H1 (cell line): ENCODE measurements around the gene MBD3L3. TPM values are rescaled to one million over a fixed set of nuclear protein-coding genes. Genes with fewer than 3 reads are reported as not detected.

Experiments used
- CTCF ChIA-PET: fragments of 300-600 bp; sonication (Branson Sonifier 250); formaldehyde crosslinking; loops from one replicate; lab custom pipeline; 2021; ENCODE audit not compliant: partially characterized antibody; lab: Charles Lee
- POLR2A ChIA-PET: fragments of 300-600 bp; sonication (Branson Sonifier 250); formaldehyde crosslinking; loops from one replicate; lab custom pipeline; 2021; ENCODE audit warnings: inconsistent platforms; ENCODE audit not compliant: partially characterized antibody; lab: Charles Lee
- DNase-seq, 2 experiments: peaks; one replicate each; pipeline versions ENCODE4 v3.0.0 to v3.0.0-alpha.2; 2010 to 2022; ENCODE audit warnings: low spot score in 2 of 2, low read depth in 1 of 2, mixed read lengths in 1 of 2
- FAIRE-seq: peaks from 2 replicates; lab custom pipeline; 2011; peaks lifted over from hg19 to GRCh38; lab: Jason Lieb, UNC
- H2AFZ ChIP-seq: 2 replicates; pipeline ENCODE4 v1.8.1; 2012; ENCODE audit warnings: low read length, inconsistent platforms
- H2AK5ac ChIP-seq: 2 replicates; pipeline ENCODE4 v1.6.1; 2013; ENCODE audit warnings: low read depth, low read length
- H2BK120ac ChIP-seq: replicated peaks from 2 replicates; pipeline ENCODE3; 2013; ENCODE audit warnings: low read depth, low read length, inconsistent platforms
- H2BK12ac ChIP-seq: 2 replicates; pipeline ENCODE4 v1.6.1; 2013; ENCODE audit warnings: low read depth, low read length
- H2BK15ac ChIP-seq: 2 replicates; pipeline ENCODE4 v1.6.1; 2013; ENCODE audit warnings: low read length
- H2BK20ac ChIP-seq: 2 replicates; pipeline ENCODE4 v1.6.1; 2013; ENCODE audit warnings: low read length
- H2BK5ac ChIP-seq: 2 replicates; pipeline ENCODE4 v1.6.1; 2013; ENCODE audit warnings: low read depth, low read length
- H3K14ac ChIP-seq: 2 replicates; pipeline ENCODE4 v1.6.1; 2013; ENCODE audit warnings: inconsistent platforms; ENCODE audit not compliant: insufficient read length
- H3K18ac ChIP-seq: 2 replicates; pipeline ENCODE4 v1.6.1; 2013; ENCODE audit warnings: low read length; ENCODE audit errors: extremely low read depth
- H3K23ac ChIP-seq: 2 replicates; pipeline ENCODE4 v1.6.1; 2013; ENCODE audit warnings: inconsistent platforms; ENCODE audit not compliant: insufficient read length
- H3K23me2 ChIP-seq: 2 replicates; pipeline ENCODE4 v1.6.1; 2013; ENCODE audit warnings: low read depth, low read length
- H3K27ac ChIP-seq: 2 replicates; pipeline ENCODE4 v1.6.1; 2011; ENCODE audit warnings: low read depth, low read length, inconsistent platforms
- H3K27me3 ChIP-seq, 4 experiments: replicated peaks in 1 of 4; 1 replicate in 1 of 4; 2 replicates in 3 of 4; pipeline versions ENCODE4 v1.6.1 to v1.8.1; 2011 to 2013; ENCODE audit warnings: low read length in 3 of 4, mild to moderate bottlenecking in 3 of 4, inconsistent platforms in 2 of 4, mixed read lengths in 2 of 4, moderate library complexity in 1 of 4; ENCODE audit not compliant: control insufficient read depth in 3 of 4, insufficient read depth in 3 of 4; ENCODE audit errors: extremely low read depth in 1 of 4
- H3K36me3 ChIP-seq, 4 experiments: 2 replicates each; pipeline versions ENCODE4 v1.6.1 to v1.8.1; 2011 to 2013; ENCODE audit warnings: mild to moderate bottlenecking in 4 of 4, low read length in 3 of 4, moderate library complexity in 2 of 4, control low read depth in 1 of 4, inconsistent platforms in 1 of 4; ENCODE audit not compliant: insufficient read depth in 4 of 4, control insufficient read depth in 2 of 4
- H3K4ac ChIP-seq: replicated peaks from 2 replicates; pipeline ENCODE3; 2013; ENCODE audit warnings: low read length, low read depth, mixed read lengths, inconsistent platforms; ENCODE audit not compliant: insufficient read length
- H3K4me1 ChIP-seq, 4 experiments: replicated peaks in 1 of 4; 1 replicate in 1 of 4; 2 replicates in 3 of 4; pipeline versions ENCODE4 v1.6.1 to v1.8.1; 2011 to 2013; ENCODE audit warnings: low read length in 3 of 4, inconsistent platforms in 2 of 4, mixed read lengths in 1 of 4; ENCODE audit not compliant: insufficient read depth in 4 of 4, control insufficient read depth in 3 of 4
- H3K4me2 ChIP-seq, 2 experiments: 2 replicates each; pipeline versions ENCODE4 v1.6.1 to v1.8.1; 2011 to 2013; ENCODE audit warnings: low read depth in 2 of 2, low read length in 2 of 2, control low read depth in 1 of 2, inconsistent platforms in 1 of 2, mild to moderate bottlenecking in 1 of 2; ENCODE audit not compliant: insufficient read depth in 1 of 2
- H3K4me3 ChIP-seq, 4 experiments: fragments of 200-600, 300-600 bp in 1 of 4; sonication (generic), shearing (Covaris generic), sonication (Bioruptor Twin) in 1 of 4; 2 replicates each; pipeline versions ENCODE4 v1.5.1 to v1.8.1; 2011 to 2016; ENCODE audit warnings: low read length in 4 of 4, low read depth in 3 of 4, control low read depth in 2 of 4, inconsistent platforms in 2 of 4, mild to moderate bottlenecking in 2 of 4, mixed read lengths in 1 of 4, moderate library complexity in 1 of 4; ENCODE audit not compliant: insufficient read depth in 2 of 4; ENCODE audit errors: extremely low read depth in 1 of 4
- H3K56ac ChIP-seq: replicated peaks from 2 replicates; pipeline ENCODE3; 2013; ENCODE audit warnings: low read depth, mild to moderate bottlenecking, mixed read lengths, low read length, inconsistent platforms; ENCODE audit not compliant: insufficient read length
- H3K79me1 ChIP-seq: 2 replicates; pipeline ENCODE4 v1.6.1; 2013; ENCODE audit warnings: low read depth, low read length, control low read depth
- H3K79me2 ChIP-seq, 2 experiments: 2 replicates each; pipeline versions ENCODE4 v1.6.1 to v1.8.1; 2012 to 2013; ENCODE audit warnings: low read length in 2 of 2, mild to moderate bottlenecking in 2 of 2, inconsistent platforms in 1 of 2; ENCODE audit not compliant: insufficient read depth in 2 of 2, control insufficient read depth in 1 of 2
- H3K9ac ChIP-seq, 4 experiments: replicated peaks in 1 of 4; 1 replicate in 1 of 4; 2 replicates in 3 of 4; pipeline versions ENCODE4 v1.6.1 to v1.8.1; 2011 to 2013; ENCODE audit warnings: low read depth in 3 of 4, low read length in 3 of 4, control low read depth in 2 of 4, mild to moderate bottlenecking in 2 of 4, moderate library complexity in 2 of 4, inconsistent platforms in 1 of 4; ENCODE audit errors: extremely low read depth in 1 of 4
- H3K9me3 ChIP-seq, 2 experiments: 2 replicates each; pipeline versions ENCODE4 v1.6.1 to v1.8.1; 2012 to 2013; ENCODE audit warnings: mild to moderate bottlenecking in 2 of 2, moderate library complexity in 2 of 2, control low read depth in 1 of 2, inconsistent platforms in 1 of 2, low read depth in 1 of 2, low read length in 1 of 2, mixed read lengths in 1 of 2; ENCODE audit not compliant: insufficient read depth in 2 of 2
- H4K20me1 ChIP-seq, 2 experiments: replicated peaks in 1 of 2; 2 replicates each; pipeline versions ENCODE3 to v1.8.1; 2011 to 2013; ENCODE audit warnings: inconsistent platforms in 2 of 2, low read length in 2 of 2, mild to moderate bottlenecking in 1 of 2; ENCODE audit not compliant: insufficient read depth in 2 of 2, control insufficient read depth in 1 of 2
- H4K5ac ChIP-seq: 2 replicates; pipeline ENCODE4 v1.6.1; 2013; ENCODE audit warnings: low read length, low read depth, mixed read lengths, inconsistent platforms; ENCODE audit not compliant: insufficient read length
- H4K8ac ChIP-seq: 2 replicates; pipeline ENCODE4 v1.8.0; 2013; ENCODE audit warnings: mild to moderate bottlenecking, moderate library complexity, low read length, inconsistent platforms; ENCODE audit not compliant: insufficient read depth; ENCODE audit errors: extremely low read depth
- H4K91ac ChIP-seq: replicated peaks from 2 replicates; pipeline ENCODE3; 2013; ENCODE audit warnings: low read length, mixed read lengths, inconsistent platforms; ENCODE audit not compliant: insufficient read length
- FOSL1 ChIP-seq: IDR thresholded peaks from 2 replicates; pipeline ENCODE4 v1.6.1; 2011; ENCODE audit warnings: mild to moderate bottlenecking, low read depth, low read length, moderate library complexity; ENCODE audit not compliant: insufficient read depth
- KDM1A ChIP-seq: fragments of 200-600, 300-600 bp; sonication (generic); IDR thresholded peaks from 2 replicates; pipeline ENCODE4 v1.7.1; 2016; ENCODE audit warnings: mild to moderate bottlenecking, low read length, borderline replicate concordance
- PHF8 ChIP-seq: fragments of 200-600 bp; sonication (generic); conservative IDR thresholded peaks from 2 replicates; pipeline ENCODE4 v1.7.1; 2012; ENCODE audit warnings: low read depth, mild to moderate bottlenecking, inconsistent platforms, low read length, moderate library complexity
- TAF7 ChIP-seq: optimal IDR thresholded peaks from 2 replicates; pipeline ENCODE3; 2011; ENCODE audit warnings: low read depth, mild to moderate bottlenecking, inconsistent platforms, low read length, moderate library complexity, borderline replicate concordance
- TCF12 ChIP-seq: IDR thresholded peaks from 2 replicates; pipeline ENCODE4 v1.6.1; 2011; ENCODE audit warnings: low read depth, mild to moderate bottlenecking, low read length
- ZNF274 ChIP-seq: IDR thresholded peaks from 2 replicates; pipeline ENCODE4 v1.7.0; 2012; ENCODE audit warnings: low read length, borderline replicate concordance; ENCODE audit errors: extremely low read depth
- WGBS, 2 experiments: shearing (Covaris generic) in 1 of 2; methylation state at CpG; one replicate each; pipeline versions ENCODE4 v1.1.6 to v1.1.7; 2013 to 2015; ENCODE audit warnings: low lambda C conversion rate in 2 of 2, mixed read lengths in 2 of 2, inconsistent platforms in 1 of 2, low coverage in 1 of 2, missing lambda C conversion rate in 1 of 2; ENCODE audit not compliant: insufficient replicate concordance in 2 of 2, insufficient coverage in 1 of 2, insufficient read length in 1 of 2; ENCODE audit errors: extremely low coverage in 1 of 2, missing lambda C conversion rate in 1 of 2; 5-methylcytosine and 5-hydroxymethylcytosine counted together
- polyA plus RNA-seq, 7 experiments: library from polyadenylated mRNA; depleted of rRNA in 3 of 7; stranded (reverse) in 5 of 7; unstranded in 2 of 7; fragments of >200 nt in 5 of 7; fragments of 200-250 nt in 2 of 7; gene quantifications; 1 replicate in 5 of 7; 2 replicates in 1 of 7; 4 replicates in 1 of 7; pipeline versions ENCODE4 v1.2.1 to v1.2.3, GENCODE V29; 2011 to 2013; ENCODE audit warnings: missing spikeins in 2 of 7, mixed read lengths in 2 of 7
- total RNA-seq: library from RNA; stranded (reverse); fragmentation: NEBNext Ultra II Directional; extraction: Animal tissue kit (Norgen Biotek cat#: 25700); gene quantifications from 2 replicates; pipeline ENCODE4 v1.2.1, GENCODE V29; 2021
- TF ChIP-seq, protein P1 (sequence below): IDR thresholded peaks from 2 replicates; pipeline ENCODE4 v1.6.1; 2012; ENCODE audit warnings: low read length, inconsistent platforms

The MBD3L3 gene
- total and polyA plus RNA-seq, 2 of the 8 experiments (the other 6 are each of a cell fraction or from before 2014, with no cell fraction given) = not detected

DNA sequence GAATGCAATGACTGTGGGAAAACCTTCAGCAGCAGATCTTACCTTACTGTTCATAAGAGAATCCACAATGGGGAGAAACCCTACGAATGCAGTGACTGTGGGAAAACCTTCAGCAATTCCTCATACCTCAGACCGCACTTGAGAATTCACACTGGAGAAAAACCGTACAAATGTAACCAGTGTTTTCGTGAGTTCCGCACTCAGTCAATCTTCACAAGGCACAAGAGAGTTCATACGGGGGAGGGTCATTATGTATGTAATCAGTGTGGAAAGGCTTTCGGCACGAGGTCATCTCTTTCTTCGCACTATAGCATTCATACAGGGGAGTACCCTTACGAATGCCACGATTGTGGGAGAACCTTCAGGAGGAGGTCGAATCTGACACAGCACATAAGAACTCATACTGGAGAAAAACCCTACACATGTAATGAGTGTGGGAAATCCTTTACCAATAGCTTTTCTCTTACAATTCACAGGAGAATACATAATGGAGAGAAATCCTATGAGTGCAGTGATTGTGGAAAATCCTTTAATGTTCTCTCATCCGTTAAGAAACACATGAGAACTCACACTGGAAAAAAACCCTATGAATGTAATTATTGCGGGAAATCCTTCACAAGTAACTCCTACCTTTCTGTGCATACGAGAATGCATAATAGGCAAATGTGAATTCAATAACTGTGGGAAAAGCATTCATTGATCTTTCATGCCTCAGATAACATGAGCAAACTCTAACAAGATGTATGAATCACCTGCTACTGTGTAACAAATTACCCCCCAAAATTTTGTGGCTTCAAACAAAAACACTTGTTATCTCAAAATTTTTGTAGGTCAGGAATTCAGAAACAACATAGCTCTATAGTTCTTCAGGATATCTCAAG is 24.8 kb upstream of the MBD3L3 start:
- no peaks in the 10 kb centered on the region for H3K79me2 ChIP-seq
- H3K4me3 ChIP-seq = peak overlapping the region in 1 of 4 experiments; percentile 39; a peak in 1 of 8 replicates
- no peak overlapping the region for H2AFZ ChIP-seq
- TF ChIP-seq TCF12 = 0 out of 2 replicates have a peak, but pooled peaks have one; percentile 61
- peak; percentile 21; the same call in 1 of the 2 replicates for TF ChIP-seq KDM1A
- TF ChIP-seq ZNF274 = peak; percentile 98
- TF ChIP-seq PHF8 = no peak
- no peak for TF ChIP-seq TAF7
- TF ChIP-seq, protein P1, sequence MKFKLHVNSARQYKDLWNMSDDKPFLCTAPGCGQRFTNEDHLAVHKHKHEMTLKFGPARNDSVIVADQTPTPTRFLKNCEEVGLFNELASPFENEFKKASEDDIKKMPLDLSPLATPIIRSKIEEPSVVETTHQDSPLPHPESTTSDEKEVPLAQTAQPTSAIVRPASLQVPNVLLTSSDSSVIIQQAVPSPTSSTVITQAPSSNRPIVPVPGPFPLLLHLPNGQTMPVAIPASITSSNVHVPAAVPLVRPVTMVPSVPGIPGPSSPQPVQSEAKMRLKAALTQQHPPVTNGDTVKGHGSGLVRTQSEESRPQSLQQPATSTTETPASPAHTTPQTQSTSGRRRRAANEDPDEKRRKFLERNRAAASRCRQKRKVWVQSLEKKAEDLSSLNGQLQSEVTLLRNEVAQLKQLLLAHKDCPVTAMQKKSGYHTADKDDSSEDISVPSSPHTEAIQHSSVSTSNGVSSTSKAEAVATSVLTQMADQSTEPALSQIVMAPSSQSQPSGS = 0 out of 2 replicates have a peak, but pooled peaks have one; percentile 21
- TF ChIP-seq FOSL1 = no peak
- no peak overlapping the region for H2BK12ac ChIP-seq
- H3K23ac ChIP-seq = no peak overlapping the region
- no peak overlapping the region for H2BK20ac ChIP-seq
- H2AK5ac ChIP-seq = no peak overlapping the region
- no peak overlapping the region for H4K5ac ChIP-seq
- H3K9ac ChIP-seq = no peak overlapping the region
- H3K56ac ChIP-seq = no peak overlapping the region
- WGBS, 2 experiments = 96% methylated on average over 15 of the region's 15 CpGs; no CpG with 5 or more reads in 1 of the 2 experiments
- FAIRE-seq = peak; percentile 60
- H3K18ac ChIP-seq = no peak overlapping the region
- H3K27me3 ChIP-seq = no peaks in the 10 kb centered on the region
- H3K14ac ChIP-seq = no peak overlapping the region
- H3K27ac ChIP-seq = no peak overlapping the region
- no peak overlapping the region for H2BK120ac ChIP-seq
- H3K4me2 ChIP-seq = no peak overlapping the region
- no peaks in the 10 kb centered on the region for H4K20me1 ChIP-seq
- H3K79me1 ChIP-seq = no peaks in the 10 kb centered on the region
- CTCF ChIA-PET = interaction anchor here (0.9 to 1.0 kb wide), 2 partner anchors 19 to 258 kb away, joined by 4 read pairs; no protein-coding TSS in a partner anchor
- H4K8ac ChIP-seq = no peak overlapping the region
- peaks cover 83 to 91% of the 10 kb centered on the region in 2 experiments for H3K9me3 ChIP-seq
- H3K36me3 ChIP-seq = peaks cover 39 to 90% (median 61%) of the 10 kb centered on the region in 4 experiments
- H2BK15ac ChIP-seq = no peak overlapping the region
- no peak overlapping the region for H3K4ac ChIP-seq
- no peak overlapping the region for H4K91ac ChIP-seq
- no peak for DNase-seq
- H2BK5ac ChIP-seq = no peak overlapping the region
- no peaks in the 10 kb centered on the region for H3K23me2 ChIP-seq
- H3K4me1 ChIP-seq = no peaks in the 10 kb centered on the region
- POLR2A ChIA-PET = interaction anchor here (1.6 kb wide), 1 partner anchor 14 kb away, joined by 6 read pairs; the partner anchor contains the start of gene ZNF557
